ENCODE results near the gene VWA8.

- TF ChIP-seq POLR2A (IDR thresholded peaks at IDR 0.05; ENCODE audit: extremely low read depth, insufficient read length) (no peak), CTCF (IDR thresholded peaks at IDR 0.05; ENCODE audit: low read depth, low read length) (no peak)
These were observed 398.8 kb downstream of the VWA8 start for GRCh38 chr13:41562083-41562482.

All from NB4 (cell line).